Subcutaneous abdominal adipose tissue (tissue), 5 donors: Measurements from ENCODE around the gene RIT2.

Experiments used
- H3K27ac ChIP-seq: one replicate; pipeline ENCODE4 v1.7.0; 2013; ENCODE audit warnings: low read depth, mild to moderate bottlenecking, inconsistent platforms, low read length, moderate library complexity
- H3K27me3 ChIP-seq, 5 donors: one replicate each; pipeline ENCODE4 v1.7.0; 2013; ENCODE audit warnings: low read length in 5 of 5, inconsistent platforms in 1 of 5; ENCODE audit not compliant: control insufficient read depth in 5 of 5, insufficient read depth in 4 of 5
- H3K36me3 ChIP-seq, 5 donors: one replicate each; pipeline ENCODE4 v1.7.0; 2013; ENCODE audit warnings: low read length in 5 of 5; ENCODE audit not compliant: control insufficient read depth in 5 of 5, insufficient read depth in 5 of 5
- H3K4me1 ChIP-seq, 5 donors: one replicate each; pipeline ENCODE4 v1.7.0; 2013; ENCODE audit warnings: low read length in 5 of 5, mild to moderate bottlenecking in 3 of 5, moderate library complexity in 1 of 5; ENCODE audit not compliant: control insufficient read depth in 5 of 5, insufficient read depth in 5 of 5
- H3K4me3 ChIP-seq, 5 donors: one replicate each; pipeline ENCODE4 v1.7.0; 2013; ENCODE audit warnings: low read length in 5 of 5, low read depth in 1 of 5
- H3K9ac ChIP-seq, 5 donors: one replicate each; pipeline ENCODE4 v1.7.0; 2013; ENCODE audit warnings: low read length in 5 of 5, mild to moderate bottlenecking in 4 of 5, moderate library complexity in 3 of 5
- H3K9me3 ChIP-seq, 5 donors: one replicate each; pipeline ENCODE4 v1.7.0; 2013; ENCODE audit warnings: low read length in 5 of 5; ENCODE audit not compliant: control insufficient read depth in 5 of 5
- donor health status: healthy.
- donor health status: healthy.
- donor health status: healthy.
- donor health status: healthy.
- donor health status: healthy.

Gene RIT2

GRCh38 chr18:43022874-43023273, 92.6 kb downstream of the RIT2 start:
- H3K27ac ChIP-seq: no peak overlapping the region
- H3K9ac ChIP-seq: no peak overlapping the region
- no peaks in the 10 kb centered on the region for H3K9me3 ChIP-seq
- H3K36me3 ChIP-seq: no peaks in the 10 kb centered on the region
- no peaks in the 10 kb centered on the region for H3K4me1 ChIP-seq
- H3K27me3 ChIP-seq: no peaks in the 10 kb centered on the region
- H3K4me3 ChIP-seq: no peak overlapping the region

GRCh38 chr18:43017622-43018021, 97.9 kb downstream of the RIT2 start:
- no peak overlapping the region for H3K27ac ChIP-seq
- H3K9ac ChIP-seq: no peak overlapping the region
- H3K36me3 ChIP-seq: no peaks in the 10 kb centered on the region
- H3K9me3 ChIP-seq: no peaks in the 10 kb centered on the region
- H3K4me3 ChIP-seq: no peak overlapping the region
- no peaks in the 10 kb centered on the region for H3K4me1 ChIP-seq
- H3K27me3 ChIP-seq: no peaks in the 10 kb centered on the region

GRCh38 chr18:43013486-43013885, 102.0 kb downstream of the RIT2 start:
- H3K9me3 ChIP-seq: no peaks in the 10 kb centered on the region
- no peaks in the 10 kb centered on the region for H3K4me1 ChIP-seq
- H3K4me3 ChIP-seq: no peak overlapping the region
- H3K36me3 ChIP-seq: no peaks in the 10 kb centered on the region
- H3K9ac ChIP-seq: no peak overlapping the region
- no peaks in the 10 kb centered on the region for H3K27me3 ChIP-seq
- H3K27ac ChIP-seq: no peak overlapping the region

- H3K36me3 ChIP-seq: no peaks in the 10 kb centered on the region
- H3K4me1 ChIP-seq: no peaks in the 10 kb centered on the region
- H3K4me3 ChIP-seq: no peak overlapping the region
- H3K9ac ChIP-seq: no peak overlapping the region
- H3K27ac ChIP-seq: no peak overlapping the region
- no peaks in the 10 kb centered on the region for H3K9me3 ChIP-seq
- H3K27me3 ChIP-seq: no peaks in the 10 kb centered on the region
Observed at GRCh38 chr18:43012951-43013350, 102.5 kb downstream of the RIT2 start.

GRCh38 chr18:43010611-43011010, 104.9 kb downstream of the RIT2 start:
- Histone ChIP-seq H3K9ac (no peak overlapping the region), H3K27ac (no peak overlapping the region), H3K9me3 (no peaks in the 10 kb centered on the region), H3K4me1 (no peaks in the 10 kb centered on the region), H3K4me3 (no peak overlapping the region), H3K27me3 (no peaks in the 10 kb centered on the region), H3K36me3 (no peaks in the 10 kb centered on the region)

GRCh38 chr18:43009674-43010073, 105.8 kb downstream of the RIT2 start:
- Histone ChIP-seq H3K9ac (no peak overlapping the region), H3K4me3 (no peak overlapping the region), H3K27ac (no peak overlapping the region), H3K4me1 (no peaks in the 10 kb centered on the region), H3K36me3 (no peaks in the 10 kb centered on the region), H3K27me3 (no peaks in the 10 kb centered on the region), H3K9me3 (no peaks in the 10 kb centered on the region)

- Histone ChIP-seq H3K9ac (no peak overlapping the region), H3K27me3 (no peaks in the 10 kb centered on the region), H3K4me3 (no peak overlapping the region), H3K27ac (no peak overlapping the region), H3K36me3 (no peaks in the 10 kb centered on the region), H3K4me1 (no peaks in the 10 kb centered on the region), H3K9me3 (no peaks in the 10 kb centered on the region)
Observed at GRCh38 chr18:43007365-43007764, 108.1 kb downstream of the RIT2 start.

GRCh38 chr18:43004421-43004820, 111.1 kb downstream of the RIT2 start:
- no peak overlapping the region for H3K4me3 ChIP-seq
- H3K27ac ChIP-seq: no peak overlapping the region
- no peaks in the 10 kb centered on the region for H3K27me3 ChIP-seq
- no peaks in the 10 kb centered on the region for H3K4me1 ChIP-seq
- H3K9ac ChIP-seq: no peak overlapping the region
- H3K36me3 ChIP-seq: no peaks in the 10 kb centered on the region
- no peaks in the 10 kb centered on the region for H3K9me3 ChIP-seq

- no peak overlapping the region for H3K4me3 ChIP-seq
- no peak overlapping the region for H3K9ac ChIP-seq
- no peaks in the 10 kb centered on the region for H3K27me3 ChIP-seq
- H3K36me3 ChIP-seq: no peaks in the 10 kb centered on the region
- no peak overlapping the region for H3K27ac ChIP-seq
- H3K9me3 ChIP-seq: no peaks in the 10 kb centered on the region
- no peaks in the 10 kb centered on the region for H3K4me1 ChIP-seq
Observed at GRCh38 chr18:43001821-43002220, 113.7 kb downstream of the RIT2 start.

- no peak overlapping the region for H3K27ac ChIP-seq
- no peak overlapping the region for H3K9ac ChIP-seq
- no peaks in the 10 kb centered on the region for H3K36me3 ChIP-seq
- no peak overlapping the region for H3K4me3 ChIP-seq
- no peaks in the 10 kb centered on the region for H3K4me1 ChIP-seq
- no peaks in the 10 kb centered on the region for H3K9me3 ChIP-seq
- H3K27me3 ChIP-seq: no peaks in the 10 kb centered on the region
Observed at GRCh38 chr18:42996824-42997223, 118.7 kb downstream of the RIT2 start.

GRCh38 chr18:42980426-42980825, 135.1 kb downstream of the RIT2 start:
- H3K27me3 ChIP-seq: no peaks in the 10 kb centered on the region
- H3K4me1 ChIP-seq: no peaks in the 10 kb centered on the region
- H3K36me3 ChIP-seq: no peaks in the 10 kb centered on the region
- no peaks in the 10 kb centered on the region for H3K9me3 ChIP-seq
- H3K4me3 ChIP-seq: no peak overlapping the region
- H3K27ac ChIP-seq: no peak overlapping the region
- H3K9ac ChIP-seq: no peak overlapping the region
